ENCODE measurements around the gene PKP3. TPM values are rescaled to one million over a fixed set of nuclear protein-coding genes. Genes with fewer than 3 reads are reported as not detected.

The PKP3 gene
- polyA plus RNA-seq, 1 of the 3 experiments (the other 2 are of a cell fraction) = 1.4 TPM

DNA sequence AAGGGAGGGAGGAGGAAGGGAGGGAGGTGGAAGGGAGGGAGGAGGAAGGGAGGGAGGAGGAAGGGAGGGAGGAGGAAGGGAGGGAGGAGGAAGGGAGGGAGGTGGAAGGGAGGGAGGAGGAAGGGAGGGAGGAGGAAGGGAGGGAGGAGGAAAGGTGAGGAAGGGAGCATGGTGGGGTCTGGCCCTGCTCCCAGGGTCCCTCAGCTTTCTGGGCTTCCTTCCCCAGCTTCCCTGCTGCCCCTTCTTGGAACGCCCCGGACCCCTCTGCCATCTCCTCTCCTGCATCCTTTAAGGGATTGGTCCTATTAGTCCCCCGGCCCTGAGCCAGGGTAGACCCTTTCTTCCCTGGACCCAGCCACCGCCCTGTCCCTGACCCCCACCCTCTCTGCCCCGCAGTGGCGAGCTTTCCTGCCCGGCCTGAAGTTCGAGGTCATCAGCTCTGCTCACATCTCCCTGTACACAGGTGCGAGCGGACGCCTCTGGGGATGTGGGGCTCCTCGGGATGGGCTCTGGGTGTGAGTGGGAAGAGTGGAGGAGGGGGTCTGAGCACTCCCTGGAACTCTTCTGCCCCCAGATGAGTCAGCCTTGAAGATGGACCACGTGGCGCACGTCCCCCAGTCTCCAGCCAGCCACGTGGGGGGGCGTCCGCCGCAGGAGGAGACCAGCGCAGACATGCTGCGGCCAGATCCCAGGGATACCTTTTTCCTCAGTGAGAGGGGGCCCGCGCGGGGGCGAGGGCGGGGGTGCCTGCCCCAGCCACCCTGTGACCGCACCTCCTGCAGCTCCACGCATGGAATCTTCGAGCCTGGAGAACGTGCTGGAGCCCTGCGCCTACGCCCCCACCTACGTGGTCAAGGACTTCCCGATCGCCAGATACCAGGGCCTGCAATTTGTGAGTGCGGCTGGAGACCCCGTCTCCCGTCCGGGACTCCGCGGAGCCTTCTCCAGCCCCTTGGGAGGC, 18.7 kb upstream of the PKP3 start:
- POLR2A ChIA-PET = no interaction called here
- TF ChIP-seq NFIC (IDR thresholded peaks at IDR 0.05; ENCODE audit: borderline replicate concordance) (no peak), YY1 (IDR thresholded peaks at IDR 0.05; ENCODE audit: low read depth) (no peak)
- TF ChIP-seq, protein P1, sequence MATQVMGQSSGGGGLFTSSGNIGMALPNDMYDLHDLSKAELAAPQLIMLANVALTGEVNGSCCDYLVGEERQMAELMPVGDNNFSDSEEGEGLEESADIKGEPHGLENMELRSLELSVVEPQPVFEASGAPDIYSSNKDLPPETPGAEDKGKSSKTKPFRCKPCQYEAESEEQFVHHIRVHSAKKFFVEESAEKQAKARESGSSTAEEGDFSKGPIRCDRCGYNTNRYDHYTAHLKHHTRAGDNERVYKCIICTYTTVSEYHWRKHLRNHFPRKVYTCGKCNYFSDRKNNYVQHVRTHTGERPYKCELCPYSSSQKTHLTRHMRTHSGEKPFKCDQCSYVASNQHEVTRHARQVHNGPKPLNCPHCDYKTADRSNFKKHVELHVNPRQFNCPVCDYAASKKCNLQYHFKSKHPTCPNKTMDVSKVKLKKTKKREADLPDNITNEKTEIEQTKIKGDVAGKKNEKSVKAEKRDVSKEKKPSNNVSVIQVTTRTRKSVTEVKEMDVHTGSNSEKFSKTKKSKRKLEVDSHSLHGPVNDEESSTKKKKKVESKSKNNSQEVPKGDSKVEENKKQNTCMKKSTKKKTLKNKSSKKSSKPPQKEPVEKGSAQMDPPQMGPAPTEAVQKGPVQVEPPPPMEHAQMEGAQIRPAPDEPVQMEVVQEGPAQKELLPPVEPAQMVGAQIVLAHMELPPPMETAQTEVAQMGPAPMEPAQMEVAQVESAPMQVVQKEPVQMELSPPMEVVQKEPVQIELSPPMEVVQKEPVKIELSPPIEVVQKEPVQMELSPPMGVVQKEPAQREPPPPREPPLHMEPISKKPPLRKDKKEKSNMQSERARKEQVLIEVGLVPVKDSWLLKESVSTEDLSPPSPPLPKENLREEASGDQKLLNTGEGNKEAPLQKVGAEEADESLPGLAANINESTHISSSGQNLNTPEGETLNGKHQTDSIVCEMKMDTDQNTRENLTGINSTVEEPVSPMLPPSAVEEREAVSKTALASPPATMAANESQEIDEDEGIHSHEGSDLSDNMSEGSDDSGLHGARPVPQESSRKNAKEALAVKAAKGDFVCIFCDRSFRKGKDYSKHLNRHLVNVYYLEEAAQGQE (IDR thresholded peaks at IDR 0.05; ENCODE audit: low read depth, low read length) = no peak

DNA sequence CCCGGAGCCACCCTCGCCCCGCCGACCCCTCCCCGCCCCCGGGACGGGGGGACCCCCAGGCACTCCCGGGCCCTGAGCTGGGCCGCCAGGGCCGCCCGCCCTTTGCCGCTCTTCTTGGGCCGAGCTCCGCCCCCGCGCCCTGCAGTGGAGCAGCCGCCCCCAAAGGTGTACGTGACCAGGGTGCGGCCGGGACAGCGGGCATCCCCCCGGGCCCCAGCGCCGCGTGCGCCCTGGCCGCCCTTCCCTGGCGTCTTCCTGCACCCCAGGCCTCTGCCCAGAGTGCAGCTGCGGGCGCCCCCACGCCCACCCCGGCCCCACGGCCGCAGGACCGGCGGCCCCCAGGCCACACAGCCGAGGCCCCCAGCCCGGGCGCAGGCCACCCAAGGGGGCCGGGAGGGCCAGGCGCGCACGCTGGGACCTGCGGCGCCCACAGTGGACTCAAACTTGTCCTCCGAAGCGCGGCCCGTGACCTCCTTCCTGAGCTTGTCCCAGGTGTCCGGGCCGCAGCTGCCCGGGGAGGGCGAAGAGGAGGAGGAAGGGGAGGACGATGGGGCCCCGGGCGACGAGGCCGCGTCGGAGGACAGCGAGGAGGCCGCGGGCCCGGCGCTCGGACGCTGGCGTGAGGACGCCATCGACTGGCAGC, 17.4 kb upstream of the PKP3 start:
- no peak for DNase-seq
- H3K4me2 ChIP-seq = no peak overlapping the region
- no peak overlapping the region for H2AFZ ChIP-seq (ENCODE audit: low read depth)
- H3K27me3 ChIP-seq (ENCODE audit: insufficient read depth) = no peaks in the 10 kb centered on the region
- H3F3A ChIP-seq (replicated peaks; ENCODE audit: insufficient read depth) = no peaks in the 10 kb centered on the region
- no peak overlapping the region for H3K4me3 ChIP-seq (ENCODE audit: low read depth in 2 of 2, low read length in 1 of 2)
- ChIA-PET POLR2A (interaction anchor here (0.6 kb wide), 1 partner anchor 9 kb away, joined by 3 read pairs; no protein-coding TSS in a partner anchor), CTCF (interaction anchor here (2.5 kb wide), 1 partner anchor 20 kb away, joined by 8 read pairs; no protein-coding TSS in a partner anchor)
- H3K36me3 ChIP-seq (replicated peaks in 1 of 2; ENCODE audit: control insufficient read depth in 1 of 2, insufficient read depth in 2 of 2, low read length in 1 of 2) = peaks cover 0 to 27% of the 10 kb centered on the region in 2 experiments
- no peaks in the 10 kb centered on the region for H3K79me2 ChIP-seq (ENCODE audit: insufficient read depth)
- H3K9me2 ChIP-seq = no peaks in the 10 kb centered on the region
- 94% methylated on average over 48 of the region's 70 CpGs for WGBS (ENCODE audit: low lambda C conversion rate)
- H3K9me3 ChIP-seq = no peaks in the 10 kb centered on the region
- peaks cover 0 to 1% of the 10 kb centered on the region in 2 experiments; a peak in 1 of 4 replicates for H3K4me1 ChIP-seq (ENCODE audit: control insufficient read depth in 1 of 2, insufficient read depth in 2 of 2, low read depth in 1 of 2, low read length in 1 of 2)
- no peaks in the 10 kb centered on the region for H4K20me1 ChIP-seq (ENCODE audit: insufficient read depth)
- H3K9ac ChIP-seq = no peak overlapping the region
- no peak overlapping the region for H3K27ac ChIP-seq (ENCODE audit: low read depth in 2 of 2, low read length in 1 of 2)
- TF ChIP-seq FOSL2 (IDR thresholded peaks at IDR 0.05; ENCODE audit: borderline replicate concordance, low read depth) = no peak
- TF ChIP-seq RXRA (IDR thresholded peaks at IDR 0.05; ENCODE audit: borderline replicate concordance, low read depth) = no peak
- TF ChIP-seq, protein P2, sequence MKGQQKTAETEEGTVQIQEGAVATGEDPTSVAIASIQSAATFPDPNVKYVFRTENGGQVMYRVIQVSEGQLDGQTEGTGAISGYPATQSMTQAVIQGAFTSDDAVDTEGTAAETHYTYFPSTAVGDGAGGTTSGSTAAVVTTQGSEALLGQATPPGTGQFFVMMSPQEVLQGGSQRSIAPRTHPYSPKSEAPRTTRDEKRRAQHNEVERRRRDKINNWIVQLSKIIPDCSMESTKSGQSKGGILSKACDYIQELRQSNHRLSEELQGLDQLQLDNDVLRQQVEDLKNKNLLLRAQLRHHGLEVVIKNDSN (IDR thresholded peaks at IDR 0.05; ENCODE audit: borderline replicate concordance, low read depth) = no peak
- no peak for TF ChIP-seq POLR2AphosphoS5 (IDR thresholded peaks at IDR 0.05; ENCODE audit: low read depth, low read length)
- TF ChIP-seq, protein P3, sequence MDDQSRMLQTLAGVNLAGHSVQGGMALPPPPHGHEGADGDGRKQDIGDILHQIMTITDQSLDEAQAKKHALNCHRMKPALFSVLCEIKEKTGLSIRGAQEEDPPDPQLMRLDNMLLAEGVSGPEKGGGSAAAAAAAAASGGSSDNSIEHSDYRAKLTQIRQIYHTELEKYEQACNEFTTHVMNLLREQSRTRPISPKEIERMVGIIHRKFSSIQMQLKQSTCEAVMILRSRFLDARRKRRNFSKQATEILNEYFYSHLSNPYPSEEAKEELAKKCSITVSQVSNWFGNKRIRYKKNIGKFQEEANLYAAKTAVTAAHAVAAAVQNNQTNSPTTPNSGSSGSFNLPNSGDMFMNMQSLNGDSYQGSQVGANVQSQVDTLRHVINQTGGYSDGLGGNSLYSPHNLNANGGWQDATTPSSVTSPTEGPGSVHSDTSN (IDR thresholded peaks at IDR 0.05) = no peak
- no peak for TF ChIP-seq GABPA (IDR thresholded peaks at IDR 0.05; ENCODE audit: low read depth)
- no peak for TF ChIP-seq CHD2 (IDR thresholded peaks at IDR 0.05; ENCODE audit: low read length, partially characterized antibody)
- no peak for TF ChIP-seq ELF1 (IDR thresholded peaks at IDR 0.05)
- TF ChIP-seq FOXJ3 (CRISPR knock-in tag; IDR thresholded peaks at IDR 0.05) = no peak
- TF ChIP-seq, protein P4, sequence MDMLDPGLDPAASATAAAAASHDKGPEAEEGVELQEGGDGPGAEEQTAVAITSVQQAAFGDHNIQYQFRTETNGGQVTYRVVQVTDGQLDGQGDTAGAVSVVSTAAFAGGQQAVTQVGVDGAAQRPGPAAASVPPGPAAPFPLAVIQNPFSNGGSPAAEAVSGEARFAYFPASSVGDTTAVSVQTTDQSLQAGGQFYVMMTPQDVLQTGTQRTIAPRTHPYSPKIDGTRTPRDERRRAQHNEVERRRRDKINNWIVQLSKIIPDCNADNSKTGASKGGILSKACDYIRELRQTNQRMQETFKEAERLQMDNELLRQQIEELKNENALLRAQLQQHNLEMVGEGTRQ (IDR thresholded peaks at IDR 0.05; ENCODE audit: borderline replicate concordance, low read depth, low read length) = no peak
- TF ChIP-seq, protein P5, sequence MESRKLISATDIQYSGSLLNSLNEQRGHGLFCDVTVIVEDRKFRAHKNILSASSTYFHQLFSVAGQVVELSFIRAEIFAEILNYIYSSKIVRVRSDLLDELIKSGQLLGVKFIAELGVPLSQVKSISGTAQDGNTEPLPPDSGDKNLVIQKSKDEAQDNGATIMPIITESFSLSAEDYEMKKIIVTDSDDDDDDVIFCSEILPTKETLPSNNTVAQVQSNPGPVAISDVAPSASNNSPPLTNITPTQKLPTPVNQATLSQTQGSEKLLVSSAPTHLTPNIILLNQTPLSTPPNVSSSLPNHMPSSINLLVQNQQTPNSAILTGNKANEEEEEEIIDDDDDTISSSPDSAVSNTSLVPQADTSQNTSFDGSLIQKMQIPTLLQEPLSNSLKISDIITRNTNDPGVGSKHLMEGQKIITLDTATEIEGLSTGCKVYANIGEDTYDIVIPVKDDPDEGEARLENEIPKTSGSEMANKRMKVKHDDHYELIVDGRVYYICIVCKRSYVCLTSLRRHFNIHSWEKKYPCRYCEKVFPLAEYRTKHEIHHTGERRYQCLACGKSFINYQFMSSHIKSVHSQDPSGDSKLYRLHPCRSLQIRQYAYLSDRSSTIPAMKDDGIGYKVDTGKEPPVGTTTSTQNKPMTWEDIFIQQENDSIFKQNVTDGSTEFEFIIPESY (IDR thresholded peaks at IDR 0.05; ENCODE audit: borderline replicate concordance, low read depth) = no peak
- TF ChIP-seq SIN3A (IDR thresholded peaks at IDR 0.05; ENCODE audit: borderline replicate concordance, low read depth, low read length) = no peak
- no peak for TF ChIP-seq FOXM1 (IDR thresholded peaks at IDR 0.05; ENCODE audit: low read depth)

More for the DNA sequence above, 18.7 kb upstream of the PKP3 start:
- Histone ChIP-seq H2AFZ (ENCODE audit: low read depth) (no peak overlapping the region), H3K9me2 (no peaks in the 10 kb centered on the region), H3K9me3 (no peaks in the 10 kb centered on the region), H3F3A (replicated peaks; ENCODE audit: insufficient read depth) (no peaks in the 10 kb centered on the region), H3K9ac (no peak overlapping the region), H3K4me3 (ENCODE audit: low read depth in 2 of 2, low read length in 1 of 2) (no peak overlapping the region), H3K4me1 (ENCODE audit: control insufficient read depth in 1 of 2, insufficient read depth in 2 of 2, low read depth in 1 of 2, low read length in 1 of 2) (peaks cover 0 to 14% of the 10 kb centered on the region in 2 experiments; a peak in 1 of 4 replicates), H3K27ac (ENCODE audit: low read depth in 2 of 2, low read length in 1 of 2) (no peak overlapping the region), H3K27me3 (ENCODE audit: insufficient read depth) (no peaks in the 10 kb centered on the region), H3K79me2 (ENCODE audit: insufficient read depth) (no peaks in the 10 kb centered on the region), H3K36me3 (replicated peaks in 1 of 2; ENCODE audit: control insufficient read depth in 1 of 2, insufficient read depth in 2 of 2, low read length in 1 of 2) (peaks cover 0 to 25% of the 10 kb centered on the region in 2 experiments), H4K20me1 (ENCODE audit: insufficient read depth) (no peaks in the 10 kb centered on the region), H3K4me2 (no peak overlapping the region)
- DNase-seq = peak; percentile 43
- CTCF ChIA-PET = interaction anchor here (2.5 kb wide), 1 partner anchor 21 kb away, joined by 8 read pairs; no protein-coding TSS in a partner anchor
- WGBS (ENCODE audit: low lambda C conversion rate) = 92% methylated on average over 21 of the region's 41 CpGs
